AG04450 (cell line): ENCODE data around the gene ASGR2. TPM values are rescaled to one million over a fixed set of nuclear protein-coding genes. Genes with fewer than 3 reads are reported as not detected.

Experiments
- CTCF ChIA-PET: fragments of 300-600, 350-600 bp; formaldehyde crosslinking; extraction: SDS; loops from one replicate; lab custom pipeline; 2022; ENCODE audit warnings: antibody characterized with exemption, inconsistent platforms; lab: Charles Lee
- POLR2A ChIA-PET: fragments of 350-600 bp; formaldehyde crosslinking; extraction: SDS; loops from one replicate; lab custom pipeline; 2021; ENCODE audit warnings: antibody characterized with exemption, inconsistent platforms; lab: Yijun Ruan, JAX
- DNase-seq: peaks from one replicate; pipeline ENCODE4 v3.0.0-alpha.2; 2011; ENCODE audit warnings: low read depth, low spot score
- H3K27ac ChIP-seq: one replicate; pipeline ENCODE4 v1.5.1; 2012; ENCODE audit warnings: low read depth, low read length, control low read depth
- H3K27me3 ChIP-seq: one replicate; pipeline ENCODE4 v1.6.0; 2012; ENCODE audit warnings: low read length; ENCODE audit not compliant: control insufficient read depth, insufficient read depth
- H3K4me3 ChIP-seq: 2 replicates; pipeline ENCODE4 v1.5.1; 2011; ENCODE audit warnings: mild to moderate bottlenecking, low read depth, low read length, control low read depth
- H3K9me3 ChIP-seq: 2 replicates; pipeline ENCODE4 v1.5.1; 2012; ENCODE audit warnings: low read length; ENCODE audit not compliant: control insufficient read depth, insufficient read depth
- polyA plus RNA-seq: library from polyadenylated mRNA; depleted of rRNA; stranded (reverse); fragments of >200 nt; gene quantifications from 2 replicates; pipeline ENCODE4 v1.2.3, GENCODE V29; 2011
- TF ChIP-seq, protein P1 (sequence below): IDR thresholded peaks from 2 replicates; pipeline ENCODE4 v1.5.1; 2011; ENCODE audit warnings: low read depth, low read length, control low read depth, inconsistent platforms

ASGR2 gene
- polyA plus RNA-seq, 1 experiment = not detected

DNA sequence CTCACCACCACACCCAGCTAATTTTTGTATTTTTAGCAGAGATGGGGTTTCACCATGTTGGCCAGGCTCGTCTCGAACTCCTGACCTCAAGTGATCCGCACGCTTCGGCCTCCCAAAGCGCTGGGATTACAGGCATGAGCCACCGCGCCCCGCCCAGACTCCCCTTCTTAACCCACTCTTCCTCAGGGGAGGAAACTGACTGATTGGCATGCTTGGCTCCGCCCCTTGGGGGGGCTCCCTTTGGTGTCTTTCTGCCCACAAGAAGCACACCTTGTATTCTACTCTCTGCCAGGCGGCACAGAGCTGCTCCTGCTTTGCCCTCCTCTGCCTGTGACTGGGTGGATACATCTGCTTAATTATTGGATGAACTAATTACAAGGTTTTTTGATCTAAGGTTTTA, 4.7 kb upstream of the ASGR2 start:
- ChIA-PET CTCF (interaction anchor here (3.7 kb wide), 1 partner anchor 18 kb away, joined by 10 read pairs; no protein-coding TSS in a partner anchor), POLR2A (no interaction called here)
- no peak overlapping the region for H3K4me3 ChIP-seq
- TF ChIP-seq, protein P1, sequence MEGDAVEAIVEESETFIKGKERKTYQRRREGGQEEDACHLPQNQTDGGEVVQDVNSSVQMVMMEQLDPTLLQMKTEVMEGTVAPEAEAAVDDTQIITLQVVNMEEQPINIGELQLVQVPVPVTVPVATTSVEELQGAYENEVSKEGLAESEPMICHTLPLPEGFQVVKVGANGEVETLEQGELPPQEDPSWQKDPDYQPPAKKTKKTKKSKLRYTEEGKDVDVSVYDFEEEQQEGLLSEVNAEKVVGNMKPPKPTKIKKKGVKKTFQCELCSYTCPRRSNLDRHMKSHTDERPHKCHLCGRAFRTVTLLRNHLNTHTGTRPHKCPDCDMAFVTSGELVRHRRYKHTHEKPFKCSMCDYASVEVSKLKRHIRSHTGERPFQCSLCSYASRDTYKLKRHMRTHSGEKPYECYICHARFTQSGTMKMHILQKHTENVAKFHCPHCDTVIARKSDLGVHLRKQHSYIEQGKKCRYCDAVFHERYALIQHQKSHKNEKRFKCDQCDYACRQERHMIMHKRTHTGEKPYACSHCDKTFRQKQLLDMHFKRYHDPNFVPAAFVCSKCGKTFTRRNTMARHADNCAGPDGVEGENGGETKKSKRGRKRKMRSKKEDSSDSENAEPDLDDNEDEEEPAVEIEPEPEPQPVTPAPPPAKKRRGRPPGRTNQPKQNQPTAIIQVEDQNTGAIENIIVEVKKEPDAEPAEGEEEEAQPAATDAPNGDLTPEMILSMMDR = no peak
- H3K9me3 ChIP-seq = no peaks in the 10 kb centered on the region; the same call in 1 of the 2 replicates
- peaks cover 15% of the 10 kb centered on the region for H3K27me3 ChIP-seq
- no peak for DNase-seq
- H3K27ac ChIP-seq = no peak overlapping the region

GRCh38 chr17:7114875-7115614, 423 bp upstream of the ASGR2 start:
- TF ChIP-seq, protein P1 = no peak
- Histone ChIP-seq H3K4me3 (no peak overlapping the region), H3K27ac (no peak overlapping the region), H3K27me3 (peaks cover 14% of the 10 kb centered on the region), H3K9me3 (no peaks in the 10 kb centered on the region; the same call in 1 of the 2 replicates)
- DNase-seq = no peak
- ChIA-PET POLR2A (interaction anchor here (0.6 to 0.7 kb wide), 2 partner anchors 19 to 373 kb away, joined by 4 to 5 read pairs; no protein-coding TSS in a partner anchor), CTCF (no interaction called here)

GRCh38 chr17:7113273-7114071, 1.1 kb downstream of the ASGR2 start:
- peaks cover 13% of the 10 kb centered on the region for H3K27me3 ChIP-seq
- DNase-seq = no peak
- no peaks in the 10 kb centered on the region; the same call in 1 of the 2 replicates for H3K9me3 ChIP-seq
- H3K4me3 ChIP-seq = no peak overlapping the region
- POLR2A ChIA-PET = no interaction called here
- TF ChIP-seq, protein P1 = no peak
- H3K27ac ChIP-seq = no peak overlapping the region
- CTCF ChIA-PET = interaction anchor here (1.4 kb wide), 1 partner anchor 68 kb away, joined by 4 read pairs; no protein-coding TSS in a partner anchor

DNA sequence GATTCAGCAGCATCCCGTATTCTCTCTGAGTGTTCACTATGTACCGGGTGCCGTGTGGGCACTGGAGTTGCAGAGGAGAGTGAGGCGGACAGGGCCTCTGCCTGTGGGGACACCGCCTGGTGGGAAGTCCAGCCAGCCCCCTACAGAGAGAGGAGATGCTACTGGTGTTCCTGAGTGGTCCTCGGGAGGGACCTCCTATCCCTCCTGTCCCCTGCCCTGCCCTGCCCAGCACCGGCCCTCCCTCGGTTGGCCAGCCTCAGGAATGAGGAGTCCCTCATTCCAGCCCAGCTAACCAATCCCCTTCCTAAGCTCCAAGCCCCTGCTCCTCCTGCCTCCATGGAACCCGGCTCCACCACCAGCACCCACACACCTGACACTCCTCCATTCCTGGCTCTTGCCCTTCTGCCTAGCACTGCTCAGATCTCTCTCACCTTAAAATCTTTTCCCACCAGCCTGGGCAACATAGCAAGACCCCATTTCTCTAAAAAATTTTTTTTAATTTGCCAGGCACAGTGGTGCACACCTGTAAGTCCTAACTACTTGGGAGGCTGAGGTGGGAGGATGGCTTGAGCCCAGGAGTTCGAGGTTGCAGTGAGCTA, 2.0 kb downstream of the ASGR2 start:
- TF ChIP-seq, protein P1 = no peak
- no peak overlapping the region for H3K27ac ChIP-seq
- ChIA-PET CTCF (interaction anchor here (0.7 to 1.4 kb wide), 2 partner anchors 67 to 91 kb away, joined by 4 read pairs; no protein-coding TSS in a partner anchor), POLR2A (no interaction called here)
- no peak for DNase-seq
- no peaks in the 10 kb centered on the region; the same call in 1 of the 2 replicates for H3K9me3 ChIP-seq
- H3K27me3 ChIP-seq = peaks cover 12% of the 10 kb centered on the region
- H3K4me3 ChIP-seq = no peak overlapping the region
